Pancreas (tissue), 10 donors: ENCODE data around the gene NLRP10. TPM values are rescaled to one million over a fixed set of nuclear protein-coding genes. Genes with fewer than 3 reads are reported as not detected.

Experiments
- ATAC-seq, 4 donors: fragments of 200-7000 bp; cut with Tn5 transposase; one replicate each; pipeline versions ENCODE4 v1.8.0 to v1.9.1; 2020; ENCODE audit warnings: mild to moderate bottlenecking in 4 of 4, moderate library complexity in 4 of 4
- DNase-seq, 6 donors: peaks; one replicate each; pipeline ENCODE4 v3.0.0-alpha.2; 2020
- FAIRE-seq: peaks from 2 replicates; lab custom pipeline; 2012; peaks lifted over from hg19 to GRCh38; lab: Jason Lieb, UNC
- H3K27ac ChIP-seq, 4 donors: fragments of 200-600 bp; sonication (generic); 1 replicate in 3 of 4; 2 replicates in 1 of 4; pipeline versions ENCODE4 v1.5.0 to v1.8.0; 2020
- H3K27me3 ChIP-seq, 4 donors: fragments of 200-600 bp; one replicate each; pipeline ENCODE4 v1.8.0; 2021
- H3K36me3 ChIP-seq, 3 donors: fragments of 200-600 bp; sonication (generic) in 1 of 3; one replicate each; pipeline versions ENCODE4 v1.5.0 to v1.8.0; 2020 to 2021
- H3K4me1 ChIP-seq, 3 donors: fragments of 200-600 bp; one replicate each; pipeline ENCODE4 v1.8.0; 2021
- H3K4me3 ChIP-seq, 4 donors: fragments of 200-600 bp; sonication (generic) in 2 of 4; one replicate each; pipeline versions ENCODE4 v1.5.0 to v1.8.0; 2020 to 2021
- H3K9me3 ChIP-seq, 4 donors: fragments of 200-600 bp; one replicate each; pipeline ENCODE4 v1.8.0; 2021
- WGBS, 2 donors: extraction: QIAGEN DNeasy Blood & Tissue Kit; methylation state at CpG; one replicate each; pipeline ENCODE4 v1.1.7; 2013; 5-methylcytosine and 5-hydroxymethylcytosine counted together
- intact Hi-C, 3 donors: fragments of 100-400 bp; cut with DNase I; formaldehyde crosslinking; loops; one replicate each; pipeline versions ENCODE4 v1.11.1 to v1.14.2; 2022
- polyA plus RNA-seq, 2 donors: library from polyadenylated mRNA; stranded (reverse); fragments of 200-250 nt; gene quantifications; one replicate each; pipeline ENCODE4 v1.2.3, GENCODE V29; 2013
- total RNA-seq, 6 donors: library from RNA; stranded (reverse); fragmentation: NEBNext Ultra II Directional in 4 of 6; extraction: Animal tissue kit (Norgen Biotek cat#: 25700) in 4 of 6; gene quantifications; one replicate each; pipeline versions ENCODE4 v1.2.1 to v1.2.4, GENCODE V29; 2021 to 2023
- TF ChIP-seq, protein P1 (sequence below), 4 donors: fragments of 200-600 bp; sonication (generic) in 3 of 4; IDR thresholded peaks; one replicate each; pipeline versions ENCODE4 v1.5.0 to v1.8.0; 2021; ENCODE audit warnings: antibody characterized with exemption in 4 of 4
- donor health status: healthy with polysubstance abuse.
- donor health status: DM: no; HTN: no; CAD: no; lungs with moderate emphysema.
- donor health status: DM: no; HTN: no; CAD: no.
- donor health status: control.
- donor health status: control.
- donor health status: Bipolar disorder and iron deficiency.
- donor health status: DM: yes; HTN: yes; CAD: no.
- donor health status: DM: no; HTN: no; CAD: no.
- donor health status: DM: no; HTN: no; CAD: no.
- donor health status: DM: yes; HTN: yes; CAD: no.

Gene NLRP10
- total and polyA plus RNA-seq, 8 donors: 0.05 TPM; not detected in 7

DNA sequence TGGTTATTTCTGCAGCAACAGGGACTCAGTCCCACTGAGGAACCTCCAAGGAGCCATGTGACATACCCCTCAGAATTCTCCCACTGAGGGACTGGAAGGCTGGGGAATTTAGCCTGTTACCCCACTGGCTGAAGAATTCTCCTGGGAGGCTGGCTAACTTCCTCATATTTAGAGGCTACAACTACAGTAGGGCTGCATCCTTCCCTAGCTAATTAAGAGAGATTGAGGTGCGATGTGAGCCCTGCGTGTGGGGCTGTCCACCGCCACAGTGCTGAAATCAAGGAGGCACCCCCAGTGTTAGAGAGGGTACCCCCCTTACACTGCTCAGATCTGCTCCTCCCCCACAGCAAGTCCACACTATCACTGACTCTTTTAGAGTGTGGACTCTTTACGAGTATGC lies 43.0 kb upstream of the NLRP10 start:
- DNase-seq (no peak), ATAC-seq (no peak), FAIRE-seq (no peak)
- Histone ChIP-seq H3K4me3 (no peak overlapping the region), H3K9me3 (no peaks in the 10 kb centered on the region), H3K27ac (no peak overlapping the region), H3K27me3 (no peaks in the 10 kb centered on the region), H3K4me1 (no peaks in the 10 kb centered on the region), H3K36me3 (no peaks in the 10 kb centered on the region)
- intact Hi-C loops: loop anchor here in 2 of 3 donors (5.0 kb wide), 1 partner anchor 84 kb away; no protein-coding TSS in a partner anchor
- TF ChIP-seq, protein P1, sequence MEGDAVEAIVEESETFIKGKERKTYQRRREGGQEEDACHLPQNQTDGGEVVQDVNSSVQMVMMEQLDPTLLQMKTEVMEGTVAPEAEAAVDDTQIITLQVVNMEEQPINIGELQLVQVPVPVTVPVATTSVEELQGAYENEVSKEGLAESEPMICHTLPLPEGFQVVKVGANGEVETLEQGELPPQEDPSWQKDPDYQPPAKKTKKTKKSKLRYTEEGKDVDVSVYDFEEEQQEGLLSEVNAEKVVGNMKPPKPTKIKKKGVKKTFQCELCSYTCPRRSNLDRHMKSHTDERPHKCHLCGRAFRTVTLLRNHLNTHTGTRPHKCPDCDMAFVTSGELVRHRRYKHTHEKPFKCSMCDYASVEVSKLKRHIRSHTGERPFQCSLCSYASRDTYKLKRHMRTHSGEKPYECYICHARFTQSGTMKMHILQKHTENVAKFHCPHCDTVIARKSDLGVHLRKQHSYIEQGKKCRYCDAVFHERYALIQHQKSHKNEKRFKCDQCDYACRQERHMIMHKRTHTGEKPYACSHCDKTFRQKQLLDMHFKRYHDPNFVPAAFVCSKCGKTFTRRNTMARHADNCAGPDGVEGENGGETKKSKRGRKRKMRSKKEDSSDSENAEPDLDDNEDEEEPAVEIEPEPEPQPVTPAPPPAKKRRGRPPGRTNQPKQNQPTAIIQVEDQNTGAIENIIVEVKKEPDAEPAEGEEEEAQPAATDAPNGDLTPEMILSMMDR (IDR thresholded peaks at IDR 0.05): no peak
- WGBS, 2 donors: 45 to 50% methylated on average over 4 of the region's 4 CpGs

- Histone ChIP-seq H3K36me3 (no peaks in the 10 kb centered on the region), H3K27me3 (no peaks in the 10 kb centered on the region), H3K27ac (no peak overlapping the region), H3K4me3 (no peak overlapping the region), H3K4me1 (no peaks in the 10 kb centered on the region), H3K9me3 (no peaks in the 10 kb centered on the region)
- DNase-seq (peak in 4 of 6 donors; percentile 38 to 76 (median 44)), FAIRE-seq (no peak), ATAC-seq (peak; percentile 90 to 99 (median 97))
- TF ChIP-seq, protein P1 (IDR thresholded peaks at IDR 0.05): peak in 3 of 4 donors; percentile 57 to 77 (median 75)
- intact Hi-C loops: loop anchor here in 2 of 3 donors (5.0 kb wide), 1 partner anchor 86 kb away; no protein-coding TSS in a partner anchor
Observed at GRCh38 chr11:8006349-8006977, 41.2 kb upstream of the NLRP10 start.

DNA sequence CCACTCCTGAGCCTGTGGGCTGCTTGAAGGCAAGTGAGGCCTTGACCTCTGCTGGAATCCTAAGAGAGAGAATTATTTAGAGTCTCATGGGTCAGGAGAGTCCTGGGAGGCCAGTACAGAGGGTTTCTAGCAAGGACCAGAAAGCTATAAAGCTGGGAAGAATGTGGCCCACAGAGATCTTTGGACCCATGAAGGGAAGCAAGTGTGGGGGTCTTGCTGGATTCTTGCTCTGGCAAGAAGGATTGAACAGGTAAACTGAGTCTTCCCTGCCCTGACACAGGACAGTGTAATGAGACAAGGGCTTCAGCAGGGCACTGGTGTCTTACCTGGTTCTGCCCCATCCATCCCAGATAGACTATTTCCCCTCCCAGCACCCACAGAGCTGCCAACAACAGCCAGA lies 40.3 kb upstream of the NLRP10 start:
- ATAC-seq (no peak), FAIRE-seq (no peak), DNase-seq (no peak)
- Histone ChIP-seq H3K9me3 (no peaks in the 10 kb centered on the region), H3K4me3 (no peak overlapping the region), H3K27ac (no peak overlapping the region), H3K36me3 (no peaks in the 10 kb centered on the region), H3K27me3 (no peaks in the 10 kb centered on the region), H3K4me1 (no peaks in the 10 kb centered on the region)
- intact Hi-C loops: loop anchor here in 2 of 3 donors (5.0 kb wide), 1 partner anchor 87 kb away; no protein-coding TSS in a partner anchor
- TF ChIP-seq, protein P1 (IDR thresholded peaks at IDR 0.05): no peak

DNA sequence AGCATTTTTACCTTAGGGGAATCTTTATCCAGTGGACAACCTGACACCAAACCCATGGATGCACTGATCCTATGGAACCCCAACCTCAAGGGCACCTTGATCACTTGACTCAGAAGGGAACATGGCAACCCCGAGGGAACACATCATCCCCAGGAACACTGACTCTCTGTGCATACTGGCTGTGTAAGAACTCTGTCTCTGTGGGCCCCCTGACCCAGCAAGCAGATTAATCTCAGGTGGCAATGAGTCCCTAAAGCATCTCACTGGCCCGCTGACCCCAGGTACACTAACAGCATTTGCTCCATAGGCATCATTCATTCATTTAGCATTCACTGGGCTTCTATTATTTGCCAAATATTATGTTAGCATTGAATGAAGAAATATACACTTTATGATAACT lies 38.8 kb upstream of the NLRP10 start:
- ATAC-seq: no peak
- intact Hi-C loops: no loop called here
- H3K9me3 ChIP-seq: no peaks in the 10 kb centered on the region
- H3K36me3 ChIP-seq: no peaks in the 10 kb centered on the region
- no peaks in the 10 kb centered on the region for H3K4me1 ChIP-seq
- no peaks in the 10 kb centered on the region for H3K27me3 ChIP-seq
- TF ChIP-seq, protein P1 (IDR thresholded peaks at IDR 0.05): no peak
- no peak for FAIRE-seq
- WGBS, 2 donors: 71 to 88% methylated on average over 2 of the region's 2 CpGs
- no peak overlapping the region for H3K4me3 ChIP-seq
- no peak overlapping the region for H3K27ac ChIP-seq
- no peak for DNase-seq

DNA sequence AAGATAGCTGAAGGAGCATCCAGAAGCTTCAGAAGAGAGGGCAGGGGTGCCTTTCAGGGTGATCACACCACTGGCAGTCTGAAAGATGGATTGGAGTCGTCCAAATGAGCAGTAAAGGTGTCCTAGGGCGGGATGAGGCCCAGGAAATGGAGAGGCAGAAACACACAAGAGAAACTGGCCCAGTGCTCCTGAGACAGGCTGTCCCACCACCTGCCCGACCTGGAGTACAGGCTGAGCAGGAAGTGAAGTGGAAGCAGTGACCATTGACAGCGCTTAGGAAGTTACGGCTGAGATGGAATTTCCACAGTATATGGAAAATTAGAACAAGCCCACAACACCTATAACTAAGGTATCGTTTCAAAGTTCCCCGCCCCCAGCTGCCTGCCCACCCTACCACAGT lies 37.9 kb upstream of the NLRP10 start:
- Histone ChIP-seq H3K9me3 (no peaks in the 10 kb centered on the region), H3K27ac (no peak overlapping the region), H3K36me3 (peaks cover 0 to 5% (median 0%) of the 10 kb centered on the region in 3 donors), H3K27me3 (no peaks in the 10 kb centered on the region), H3K4me1 (no peaks in the 10 kb centered on the region), H3K4me3 (no peak overlapping the region)
- 62 to 75% methylated on average over 7 of the region's 7 CpGs for WGBS, 2 donors
- intact Hi-C loops: no loop called here
- no peak for FAIRE-seq
- TF ChIP-seq, protein P1 (IDR thresholded peaks at IDR 0.05): no peak
- DNase-seq: no peak
- ATAC-seq: no peak
